Panc1 (cell line): ENCODE results near the gene C22orf42. TPM values are rescaled to one million over a fixed set of nuclear protein-coding genes. Genes with fewer than 3 reads are reported as not detected.

Experiments
- ATAC-seq: fragments of 200-7000 bp; cut with Tn5 transposase; 2 replicates; pipeline ENCODE4 v1.9.1; 2020; ENCODE audit warnings: mild to moderate bottlenecking, moderate library complexity
- BruUV-seq: library from RNA; stranded (reverse); fragments of 400-500 nt; replicated peaks from 2 replicates; lab custom pipeline; 2021; lab: Mats Ljungman, UMichigan
- CTCF ChIA-PET: fragments of 300-600 bp; sonication (Branson Sonifier 250); formaldehyde crosslinking; loops from one replicate; lab custom pipeline; 2022; ENCODE audit warnings: antibody characterized with exemption; lab: Charles Lee
- POLR2A ChIA-PET: fragments of 300-600 bp; sonication (Branson Sonifier 250); formaldehyde crosslinking; loops from one replicate; lab custom pipeline; 2022; ENCODE audit warnings: antibody characterized with exemption; lab: Charles Lee
- DNase-seq: peaks from one replicate; pipeline ENCODE4 v3.0.0-alpha.2; 2010; ENCODE audit warnings: low read depth, low spot score
- H3K27ac ChIP-seq: 2 replicates; pipeline ENCODE4 v1.5.1; 2011; ENCODE audit warnings: mild to moderate bottlenecking, low read length, inconsistent platforms
- H3K27me3 ChIP-seq: fragments of 200-500 bp; sonication (Bioruptor generic); 2 replicates; pipeline ENCODE4 v1.6.0; 2014; ENCODE audit warnings: low read length, inconsistent platforms; ENCODE audit not compliant: control insufficient read depth, insufficient read depth
- H3K36me3 ChIP-seq: fragments of 200-500 bp; sonication (Bioruptor generic); 2 replicates; pipeline ENCODE4 v1.5.1; 2014; ENCODE audit warnings: inconsistent platforms, mild to moderate bottlenecking, low read length, moderate library complexity; ENCODE audit not compliant: control insufficient read depth, insufficient read depth
- H3K4me1 ChIP-seq: 2 replicates; pipeline ENCODE4 v1.5.1; 2011; ENCODE audit warnings: inconsistent platforms, mild to moderate bottlenecking, low read length, moderate library complexity; ENCODE audit not compliant: control insufficient read depth, insufficient read depth
- H3K4me3 ChIP-seq, 2 experiments: 2 replicates each; pipeline ENCODE4 v1.5.1; 2011 to 2012; ENCODE audit warnings: low read depth in 2 of 2, low read length in 2 of 2, mild to moderate bottlenecking in 2 of 2, inconsistent platforms in 1 of 2, moderate library complexity in 1 of 2
- H3K9me3 ChIP-seq: fragments of 200-500 bp; sonication (Bioruptor generic); 2 replicates; pipeline ENCODE4 v1.5.1; 2014; ENCODE audit warnings: low read depth, mild to moderate bottlenecking, inconsistent platforms, low read length, moderate library complexity; ENCODE audit not compliant: control insufficient read depth, insufficient read depth
- CTCF ChIP-seq: fragments of 450-650 bp; IDR thresholded peaks from 2 replicates; pipeline ENCODE4 v1.5.1; 2017; ENCODE audit warnings: mild to moderate bottlenecking
- POLR2AphosphoS5 ChIP-seq: IDR thresholded peaks from 2 replicates; pipeline ENCODE4 v1.6.1; 2012; ENCODE audit warnings: mild to moderate bottlenecking, low read depth, low read length, moderate library complexity
- REST ChIP-seq, 2 experiments: IDR thresholded peaks; 2 replicates each; pipeline ENCODE4 v1.6.1; 2011 to 2012; ENCODE audit warnings: low read depth in 2 of 2, control low read depth in 1 of 2, low read length in 1 of 2, mild to moderate bottlenecking in 1 of 2, moderate library complexity in 1 of 2; ENCODE audit not compliant: insufficient read depth in 1 of 2
- SIN3A ChIP-seq: IDR thresholded peaks from 2 replicates; pipeline ENCODE4 v1.6.1; 2012; ENCODE audit warnings: low read depth, mild to moderate bottlenecking, low read length, moderate library complexity, borderline replicate concordance; ENCODE audit not compliant: insufficient read depth
- TCF7L2 ChIP-seq: IDR thresholded peaks from 2 replicates; pipeline ENCODE4 v1.6.1; 2011; ENCODE audit warnings: mild to moderate bottlenecking, low read depth, low read length, inconsistent platforms
- in situ Hi-C: cut with HindIII; loops from 2 replicates; pipeline ENCODE4 v1.10.0; 2016; ENCODE audit warnings: low sequenced_read_pairs, low pct_unique_long_range_greater_than_20kb
- intact Hi-C: fragments of 100-400 bp; cut with micrococcal nuclease; formaldehyde crosslinking; loops from one replicate; pipeline ENCODE4 v1.10.0; 2022; ENCODE audit not compliant: unreplicated experiment
- total RNA-seq: library from RNA; stranded (reverse); gene quantifications from one replicate; pipeline ENCODE4 v1.2.1, GENCODE V29; 2021; ENCODE audit not compliant: unreplicated experiment

The C22orf42 gene
- total RNA-seq, 1 experiment from 2014 or later: not detected

DNA sequence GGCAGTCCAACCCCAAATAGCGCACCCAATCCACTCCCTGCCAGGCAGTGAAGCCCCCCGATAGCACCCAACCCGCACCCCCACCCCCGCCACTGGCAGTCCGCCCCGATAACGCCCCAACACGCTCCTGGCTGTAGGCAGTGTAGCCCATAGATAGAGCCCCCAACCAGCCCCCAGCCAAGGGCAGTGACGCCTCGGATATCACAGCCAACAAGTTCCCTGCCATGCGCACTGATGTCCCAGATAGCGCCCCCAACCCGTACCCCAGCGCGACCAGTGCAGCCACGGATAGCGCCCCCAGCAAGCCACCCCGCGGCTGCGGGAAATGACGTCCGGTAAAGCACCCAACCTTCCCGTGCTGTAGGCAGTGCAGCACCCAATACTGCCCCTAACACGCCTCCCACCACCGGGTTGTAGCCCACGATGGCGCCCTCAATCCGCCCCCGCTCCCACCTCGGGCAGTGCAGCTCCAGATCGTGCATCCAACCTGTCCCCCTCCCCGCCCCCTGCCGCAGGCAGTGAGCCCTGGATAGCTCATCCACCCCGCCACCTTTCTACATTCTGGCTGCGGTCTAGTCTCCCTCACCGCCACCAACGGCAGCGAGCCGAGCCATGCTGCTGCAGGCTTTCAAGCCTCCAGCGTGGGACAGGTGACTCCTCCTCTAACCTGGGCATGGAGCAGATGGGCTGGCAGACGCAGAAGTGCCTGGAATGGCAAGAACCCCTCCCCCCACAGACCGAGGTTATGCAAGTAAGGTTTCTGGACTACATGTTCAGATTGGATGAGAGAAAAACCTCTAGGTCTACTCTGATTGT lies 45.1 kb upstream of the C22orf42 start:
- ATAC-seq (peak; percentile 35; the same call in 1 of the 2 replicates), DNase-seq (no peak)
- intact Hi-C loops: no loop called here
- H3K27ac ChIP-seq: no peak overlapping the region
- peak overlapping the region; percentile 43 to 60 for H3K4me3 ChIP-seq
- no TSS peak for BruUV-seq
- H3K9me3 ChIP-seq: no peaks in the 10 kb centered on the region
- POLR2A ChIA-PET: no interaction called here
- in situ Hi-C loops: no loop called here
- no peaks in the 10 kb centered on the region for H3K4me1 ChIP-seq
- CTCF ChIA-PET: interaction anchor here (0.6 kb wide), 1 partner anchor 32 kb away, joined by 4 read pairs; no protein-coding TSS in a partner anchor
- H3K36me3 ChIP-seq: no peaks in the 10 kb centered on the region; the same call in 1 of the 2 replicates
- no peaks in the 10 kb centered on the region for H3K27me3 ChIP-seq
- no peak for TF ChIP-seq POLR2AphosphoS5
- TF ChIP-seq SIN3A: no peak
- no peak for TF ChIP-seq TCF7L2
- TF ChIP-seq REST (IDR thresholded peaks at IDR 0.05; ENCODE audit: insufficient read depth in 1 of 2, low read depth in 2 of 2, low read length in 1 of 2): no peak
- no peak; the same call in 1 of the 2 replicates for TF ChIP-seq CTCF

- H3K9me3 ChIP-seq: no peaks in the 10 kb centered on the region
- ChIA-PET CTCF (interaction anchor here (0.6 kb wide), 1 partner anchor 31 kb away, joined by 4 read pairs; no protein-coding TSS in a partner anchor), POLR2A (no interaction called here)
- in situ Hi-C loops: no loop called here
- intact Hi-C loops: no loop called here
- H3K36me3 ChIP-seq: no peaks in the 10 kb centered on the region; the same call in 1 of the 2 replicates
- H3K27ac ChIP-seq: no peak overlapping the region
- TF ChIP-seq POLR2AphosphoS5: no peak
- TF ChIP-seq CTCF: no peak; the same call in 1 of the 2 replicates
- no peak for TF ChIP-seq SIN3A
- no peak for TF ChIP-seq REST (IDR thresholded peaks at IDR 0.05; ENCODE audit: insufficient read depth in 1 of 2, low read depth in 2 of 2, low read length in 1 of 2)
- no peak for TF ChIP-seq TCF7L2
- H3K4me3 ChIP-seq: peak overlapping the region; percentile 20 to 42
- BruUV-seq: no TSS peak
- H3K27me3 ChIP-seq: no peaks in the 10 kb centered on the region
- ATAC-seq (peak; percentile 32; the same call in 1 of the 2 replicates), DNase-seq (no peak)
- H3K4me1 ChIP-seq: no peaks in the 10 kb centered on the region
Observed at GRCh38 chr22:32203181-32204039, 44.3 kb upstream of the C22orf42 start.
